ENCODE results near the gene TDRD10.

TDRD10 gene

DNA sequence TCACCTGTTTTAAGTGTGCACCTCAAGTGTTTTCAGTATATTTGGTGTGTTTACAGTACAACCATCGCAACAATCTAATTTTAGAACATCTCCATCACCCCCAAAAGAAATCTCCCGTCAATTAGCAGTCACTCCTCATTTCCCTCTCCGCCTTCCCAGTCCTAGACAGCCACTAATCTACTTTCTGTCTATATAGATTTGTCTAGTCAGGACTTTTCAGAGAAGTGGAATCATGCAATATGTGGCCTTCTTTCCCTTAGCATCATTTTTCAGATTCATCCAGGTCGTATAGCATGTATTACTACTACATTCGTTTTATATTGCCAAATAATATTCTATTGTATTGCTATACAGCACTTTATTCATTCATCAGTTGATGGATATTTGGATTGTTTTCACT, 1.9 kb downstream of the TDRD10 start:
- H3K4me3 ChIP-seq (ENCODE audit: control insufficient read depth, low read depth, low read length) = no peak overlapping the region
- TF ChIP-seq, protein P1, sequence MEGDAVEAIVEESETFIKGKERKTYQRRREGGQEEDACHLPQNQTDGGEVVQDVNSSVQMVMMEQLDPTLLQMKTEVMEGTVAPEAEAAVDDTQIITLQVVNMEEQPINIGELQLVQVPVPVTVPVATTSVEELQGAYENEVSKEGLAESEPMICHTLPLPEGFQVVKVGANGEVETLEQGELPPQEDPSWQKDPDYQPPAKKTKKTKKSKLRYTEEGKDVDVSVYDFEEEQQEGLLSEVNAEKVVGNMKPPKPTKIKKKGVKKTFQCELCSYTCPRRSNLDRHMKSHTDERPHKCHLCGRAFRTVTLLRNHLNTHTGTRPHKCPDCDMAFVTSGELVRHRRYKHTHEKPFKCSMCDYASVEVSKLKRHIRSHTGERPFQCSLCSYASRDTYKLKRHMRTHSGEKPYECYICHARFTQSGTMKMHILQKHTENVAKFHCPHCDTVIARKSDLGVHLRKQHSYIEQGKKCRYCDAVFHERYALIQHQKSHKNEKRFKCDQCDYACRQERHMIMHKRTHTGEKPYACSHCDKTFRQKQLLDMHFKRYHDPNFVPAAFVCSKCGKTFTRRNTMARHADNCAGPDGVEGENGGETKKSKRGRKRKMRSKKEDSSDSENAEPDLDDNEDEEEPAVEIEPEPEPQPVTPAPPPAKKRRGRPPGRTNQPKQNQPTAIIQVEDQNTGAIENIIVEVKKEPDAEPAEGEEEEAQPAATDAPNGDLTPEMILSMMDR (conservative IDR thresholded peaks at IDR 0.05; ENCODE audit: control insufficient read depth, insufficient read depth, low read depth, low read length) = no peak
- DNase-seq (ENCODE audit: low read depth) = no peak

DNA sequence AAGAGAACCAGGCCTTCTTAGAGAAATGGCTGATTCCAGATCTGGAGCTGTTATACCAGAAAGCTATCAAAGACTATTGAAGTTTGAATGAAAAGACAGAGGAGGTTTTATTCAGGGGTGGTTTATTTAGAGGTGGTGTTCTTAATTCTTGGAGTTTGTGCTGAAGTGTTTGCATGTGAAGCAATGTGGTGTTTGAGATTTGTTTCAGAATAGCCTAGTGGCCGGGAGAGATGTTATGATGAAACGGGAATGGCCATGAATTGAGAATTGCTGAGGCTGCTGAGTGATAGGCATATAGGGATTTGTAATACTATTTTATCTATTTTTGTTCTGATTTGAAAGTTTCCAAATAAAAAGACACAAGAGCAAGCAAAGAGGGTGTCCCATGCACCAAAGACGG, 10.7 kb downstream of the TDRD10 start:
- H3K4me3 ChIP-seq (ENCODE audit: control insufficient read depth, low read depth, low read length) = no peak overlapping the region
- TF ChIP-seq, protein P1 (conservative IDR thresholded peaks at IDR 0.05; ENCODE audit: control insufficient read depth, insufficient read depth, low read depth, low read length) = no peak
- no peak for DNase-seq (ENCODE audit: low read depth)

DNA sequence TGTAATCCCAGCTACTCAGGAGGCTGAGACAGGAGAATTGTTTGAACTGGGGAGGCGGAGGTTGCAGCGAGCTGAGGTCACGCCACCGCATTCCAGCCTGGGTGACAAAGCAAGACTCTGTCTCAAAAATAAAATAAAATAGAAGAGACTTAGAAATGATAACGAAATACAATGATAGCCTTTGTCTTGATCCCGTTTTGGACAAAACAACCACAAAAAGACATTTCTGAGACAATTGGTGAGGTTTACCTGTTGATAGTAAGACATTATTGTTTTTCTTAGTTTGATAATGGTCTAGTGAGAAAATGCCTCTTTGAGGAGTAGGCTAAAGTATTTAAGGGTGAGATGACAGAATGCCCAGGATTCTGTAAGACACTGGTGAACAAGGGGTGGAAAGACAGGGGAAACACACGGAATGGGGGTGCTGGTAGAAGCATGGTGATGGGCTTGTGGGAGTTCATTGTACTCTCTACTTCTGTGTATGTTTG, 12.1 kb downstream of the TDRD10 start:
- no peak overlapping the region for H3K4me3 ChIP-seq (ENCODE audit: control insufficient read depth, low read depth, low read length)
- TF ChIP-seq, protein P1 (conservative IDR thresholded peaks at IDR 0.05; ENCODE audit: control insufficient read depth, insufficient read depth, low read depth, low read length) = no peak
- DNase-seq (ENCODE audit: low read depth) = no peak

DNA sequence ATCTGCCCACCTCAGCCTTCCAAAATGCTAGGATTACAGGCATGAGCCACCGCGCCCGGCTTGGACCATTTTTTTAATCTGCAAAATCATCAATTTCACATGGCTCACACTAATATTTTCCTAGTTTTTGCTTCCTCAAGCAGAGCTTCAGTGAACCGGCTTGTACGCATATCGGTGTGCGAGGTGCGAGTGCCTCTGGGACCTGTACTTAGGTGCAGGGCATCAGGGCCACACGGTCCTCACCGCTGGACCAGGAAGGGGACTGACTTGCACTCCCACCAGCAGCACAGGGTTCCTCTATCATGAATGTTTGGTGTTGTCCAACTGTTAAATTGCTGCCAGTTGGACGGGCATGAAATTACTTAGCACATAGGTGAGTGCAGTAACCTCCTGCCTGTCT, 15.6 kb downstream of the TDRD10 start:
- TF ChIP-seq, protein P1 (conservative IDR thresholded peaks at IDR 0.05; ENCODE audit: control insufficient read depth, insufficient read depth, low read depth, low read length) = no peak
- no peak overlapping the region for H3K4me3 ChIP-seq (ENCODE audit: control insufficient read depth, low read depth, low read length)
- DNase-seq (ENCODE audit: low read depth) = no peak

DNA sequence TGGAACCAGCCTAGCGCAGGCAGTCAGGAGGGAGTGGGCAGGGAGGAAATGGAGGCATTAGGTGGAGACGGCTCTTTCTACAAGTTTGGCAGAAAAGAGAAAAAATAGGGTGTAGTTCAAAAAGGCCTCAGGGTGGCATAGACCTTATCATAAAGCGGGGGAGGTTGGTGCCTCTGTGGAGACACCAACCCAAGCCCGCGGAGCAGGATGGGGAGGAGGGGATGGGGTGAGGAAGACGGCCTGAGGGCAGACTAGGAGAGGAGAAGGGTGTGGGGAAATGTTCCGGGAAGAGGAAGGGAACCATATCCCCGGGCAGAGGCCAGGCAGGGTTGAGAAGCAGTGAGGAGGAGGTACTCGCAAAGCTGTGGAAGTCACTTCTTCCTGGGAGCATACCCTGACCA, 17.6 kb downstream of the TDRD10 start:
- no peak for DNase-seq (ENCODE audit: low read depth)
- no peak overlapping the region for H3K4me3 ChIP-seq (ENCODE audit: control insufficient read depth, low read depth, low read length)
- TF ChIP-seq, protein P1 (conservative IDR thresholded peaks at IDR 0.05; ENCODE audit: control insufficient read depth, insufficient read depth, low read depth, low read length) = no peak

DNA sequence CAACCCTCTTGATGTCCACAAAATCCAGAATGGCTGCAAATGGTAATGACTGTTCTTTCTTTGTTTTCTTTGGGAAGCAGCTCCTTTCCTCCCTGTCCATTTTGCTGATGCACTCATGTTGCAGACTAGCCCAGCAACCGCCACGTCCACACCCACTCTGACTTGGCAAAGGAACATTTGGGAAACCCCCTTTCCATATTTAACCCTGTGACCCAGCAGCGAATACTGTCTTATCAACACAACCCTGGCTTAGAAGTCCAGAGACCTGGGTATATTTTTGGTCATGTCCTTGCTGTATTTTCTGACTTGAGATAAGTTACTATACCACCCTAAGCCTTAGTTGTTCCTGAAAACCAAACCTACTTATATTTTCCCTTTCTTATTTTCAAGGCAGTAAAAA, 18.3 kb downstream of the TDRD10 start:
- DNase-seq (ENCODE audit: low read depth) = peak; percentile 8
- H3K4me3 ChIP-seq (ENCODE audit: control insufficient read depth, low read depth, low read length) = no peak overlapping the region
- TF ChIP-seq, protein P1 (conservative IDR thresholded peaks at IDR 0.05; ENCODE audit: control insufficient read depth, insufficient read depth, low read depth, low read length) = no peak

DNA sequence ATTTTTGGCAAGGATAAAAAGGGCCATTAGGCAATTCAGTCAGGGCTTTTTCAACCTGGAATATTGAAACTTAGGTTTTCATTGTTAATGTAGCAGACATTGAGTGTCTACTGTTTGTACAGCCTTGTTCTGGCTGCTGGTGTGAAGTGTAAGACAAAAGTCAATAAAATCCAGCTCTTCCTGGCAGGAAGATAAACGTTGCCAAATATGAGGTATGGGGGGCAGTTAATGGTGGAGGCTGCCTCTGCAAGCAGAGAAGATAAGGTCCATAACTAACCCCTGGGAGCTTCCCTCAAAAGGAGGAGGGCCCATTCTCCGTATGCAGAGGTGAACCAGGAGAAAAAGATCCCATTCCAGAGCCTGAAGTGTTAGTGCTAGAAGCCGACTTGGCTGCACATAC, 19.7 kb downstream of the TDRD10 start:
- no peak for DNase-seq (ENCODE audit: low read depth)
- H3K4me3 ChIP-seq (ENCODE audit: control insufficient read depth, low read depth, low read length) = no peak overlapping the region
- TF ChIP-seq, protein P1 (conservative IDR thresholded peaks at IDR 0.05; ENCODE audit: control insufficient read depth, insufficient read depth, low read depth, low read length) = no peak

All from fibroblast of mammary gland (primary cell).